GM12865 (cell line): Measurements from ENCODE around the gene DESI1.

Experiments used
- DNase-seq: peaks from one replicate; pipeline ENCODE4 v3.0.0; 2010; ENCODE audit warnings: low read depth
- H3K4me3 ChIP-seq: 2 replicates; pipeline ENCODE4 v1.5.1; 2011; ENCODE audit warnings: mild to moderate bottlenecking, low read depth, low read length, control low read depth
- CTCF ChIP-seq: IDR thresholded peaks from 2 replicates; pipeline ENCODE4 v1.5.1; 2011; ENCODE audit warnings: low read length, control low read depth, low read depth, inconsistent platforms; ENCODE audit not compliant: insufficient read depth; ENCODE audit errors: missing control alignments

Gene DESI1

GRCh38 chr22:41568811-41569210, 52.0 kb downstream of the DESI1 start:
- no peak for TF ChIP-seq CTCF
- DNase-seq: no peak
- no peak overlapping the region for H3K4me3 ChIP-seq

GRCh38 chr22:41567512-41567768, 53.4 kb downstream of the DESI1 start:
- TF ChIP-seq CTCF: no peak
- DNase-seq: no peak

GRCh38 chr22:41565403-41566054, 55.3 kb downstream of the DESI1 start:
- H3K4me3 ChIP-seq: no peak overlapping the region
- no peak for DNase-seq
- no peak for TF ChIP-seq CTCF

More at GRCh38 chr22:41567512-41567768, 53.4 kb downstream of the DESI1 start:
- no peak overlapping the region for H3K4me3 ChIP-seq

- no peak for TF ChIP-seq CTCF
- no peak overlapping the region for H3K4me3 ChIP-seq
- DNase-seq: no peak
These were observed 56.3 kb downstream of the DESI1 start for GRCh38 chr22:41564563-41564962.

- no peak overlapping the region for H3K4me3 ChIP-seq
- no peak for DNase-seq
- TF ChIP-seq CTCF: no peak
These were observed 57.7 kb downstream of the DESI1 start for GRCh38 chr22:41563051-41563711.

GRCh38 chr22:41562461-41562860, 58.4 kb downstream of the DESI1 start:
- no peak overlapping the region for H3K4me3 ChIP-seq
- DNase-seq: no peak
- TF ChIP-seq CTCF: no peak

GRCh38 chr22:41561788-41562187, 59.1 kb downstream of the DESI1 start:
- DNase-seq: no peak
- no peak for TF ChIP-seq CTCF
- H3K4me3 ChIP-seq: no peak overlapping the region
